Measurements from ENCODE around the gene UFC1.
A peak's percentile ranks its signal among the peaks of the same experiment; 100 is the strongest.

Gene UFC1

GRCh38 chr1:161172349-161172748 is 18.6 kb downstream of the UFC1 start:
- DNase-seq = no peak

- DNase-seq = no peak
These were observed 19.1 kb downstream of the UFC1 start for GRCh38 chr1:161172776-161173376.

GRCh38 chr1:161173711-161174110 is 19.9 kb downstream of the UFC1 start:
- DNase-seq = no peak

GRCh38 chr1:161174911-161175310 is 21.1 kb downstream of the UFC1 start:
- DNase-seq = no peak

- no peak for DNase-seq
These were observed 22.1 kb downstream of the UFC1 start for GRCh38 chr1:161175771-161176453.

- DNase-seq = peak; percentile 6
These were observed 22.8 kb downstream of the UFC1 start for GRCh38 chr1:161176468-161177111.

- DNase-seq = peak; percentile 95
These were observed 23.5 kb downstream of the UFC1 start, which contains the start of gene B4GALT3 for GRCh38 chr1:161177112-161177935. Gene B4GALT3 (minus strand): TSS chr1:161177507. CDS start chr1:161176060, 1,447 bp downstream.

- DNase-seq = no peak
These were observed 24.1 kb downstream of the UFC1 start for GRCh38 chr1:161177936-161178244.

GRCh38 chr1:161179698-161180097 is 25.9 kb downstream of the UFC1 start:
- no peak for DNase-seq

GRCh38 chr1:161180639-161181038 is 26.9 kb downstream of the UFC1 start:
- no peak for DNase-seq

GRCh38 chr1:161182214-161182613 is 28.4 kb downstream of the UFC1 start:
- no peak for DNase-seq

- DNase-seq = no peak
These were observed 31.5 kb downstream of the UFC1 start for GRCh38 chr1:161185282-161185682.

GRCh38 chr1:161185732-161186311 is 32.0 kb downstream of the UFC1 start:
- no peak for DNase-seq

GRCh38 chr1:161187311-161187710 is 33.5 kb downstream of the UFC1 start:
- DNase-seq = no peak

GRCh38 chr1:161188381-161188780 is 34.6 kb downstream of the UFC1 start:
- DNase-seq = no peak

GRCh38 chr1:161189036-161189435 is 35.3 kb downstream of the UFC1 start:
- DNase-seq = no peak

- no peak for DNase-seq
These were observed 37.3 kb downstream of the UFC1 start for GRCh38 chr1:161190962-161191521.

GRCh38 chr1:161191971-161192370 is 38.2 kb downstream of the UFC1 start:
- DNase-seq = no peak

- DNase-seq = peak; percentile 81
These were observed 39.0 kb downstream of the UFC1 start for GRCh38 chr1:161192476-161193465.

- DNase-seq = no peak
These were observed 39.9 kb downstream of the UFC1 start for GRCh38 chr1:161193561-161194235.

GRCh38 chr1:161195171-161195570 is 41.4 kb downstream of the UFC1 start:
- no peak for DNase-seq

Measured in retina (tissue), 1 donor.